Keratinocyte (primary cell): ENCODE data around the gene MAPT. TPM values are rescaled to one million over a fixed set of nuclear protein-coding genes. Genes with fewer than 3 reads are reported as not detected.

Experiments used
- DNase-seq: peaks from one replicate; pipeline ENCODE4 v3.0.0-alpha.2; 2011; ENCODE audit warnings: low read depth, missing footprints, low spot score
- FAIRE-seq: peaks from 2 replicates; lab custom pipeline; 2011; peaks lifted over from hg19 to GRCh38; lab: Jason Lieb, UNC
- H2AFZ ChIP-seq: 2 replicates; pipeline ENCODE4 v1.6.0; 2012; ENCODE audit warnings: low read length, control low read depth, inconsistent platforms; ENCODE audit not compliant: control insufficient read depth
- H3K27ac ChIP-seq: 2 replicates; pipeline ENCODE4 v1.5.1; 2011; ENCODE audit warnings: low read length; ENCODE audit not compliant: control insufficient read depth, insufficient read depth
- H3K27me3 ChIP-seq: 3 replicates; pipeline ENCODE4 v1.6.0; 2011; ENCODE audit warnings: low read length; ENCODE audit not compliant: control insufficient read depth, insufficient read depth; ENCODE audit errors: extremely low read depth
- H3K36me3 ChIP-seq, 2 experiments: 2 replicates in 1 of 2; 3 replicates in 1 of 2; pipeline ENCODE4 v1.5.1; 2011; ENCODE audit warnings: low read length in 2 of 2, mild to moderate bottlenecking in 1 of 2; ENCODE audit not compliant: control insufficient read depth in 2 of 2, insufficient read depth in 2 of 2; ENCODE audit errors: extremely low read depth in 1 of 2
- H3K4me1 ChIP-seq: 3 replicates; pipeline ENCODE4 v1.5.1; 2011; ENCODE audit warnings: low read length; ENCODE audit not compliant: control insufficient read depth, insufficient read depth; ENCODE audit errors: extremely low read depth
- H3K4me2 ChIP-seq: 3 replicates; pipeline ENCODE4 v1.6.0; 2011; ENCODE audit warnings: low read depth, low read length; ENCODE audit not compliant: control insufficient read depth, insufficient read depth; ENCODE audit errors: extremely low read depth
- H3K4me3 ChIP-seq, 3 experiments: fragments of 200-600 bp in 1 of 3; sonication (generic) in 1 of 3; 2 replicates in 2 of 3; 3 replicates in 1 of 3; pipeline ENCODE4 v1.5.1; 2011 to 2016; ENCODE audit warnings: low read length in 3 of 3, mild to moderate bottlenecking in 3 of 3, control low read depth in 2 of 3, inconsistent platforms in 1 of 3, low read depth in 1 of 3, mixed read lengths in 1 of 3, mixed run types in 1 of 3, moderate library complexity in 1 of 3; ENCODE audit not compliant: control insufficient read depth in 2 of 3, insufficient read depth in 2 of 3; ENCODE audit errors: extremely low read depth in 1 of 3
- H3K79me2 ChIP-seq: 2 replicates; pipeline ENCODE4 v1.6.0; 2012; ENCODE audit warnings: low read length; ENCODE audit not compliant: control insufficient read depth, insufficient read depth
- H3K9ac ChIP-seq: 3 replicates; pipeline ENCODE4 v1.6.0; 2011; ENCODE audit warnings: low read length; ENCODE audit not compliant: control insufficient read depth, insufficient read depth; ENCODE audit errors: extremely low read depth
- H3K9me1 ChIP-seq: 3 replicates; pipeline ENCODE4 v1.6.0; 2011; ENCODE audit warnings: low read length; ENCODE audit not compliant: control insufficient read depth, insufficient read depth; ENCODE audit errors: extremely low read depth
- H3K9me3 ChIP-seq: 2 replicates; pipeline ENCODE4 v1.5.1; 2012; ENCODE audit warnings: low read depth, low read length; ENCODE audit not compliant: control insufficient read depth
- H4K20me1 ChIP-seq: 3 replicates; pipeline ENCODE4 v1.6.0; 2011; ENCODE audit warnings: low read length; ENCODE audit not compliant: control insufficient read depth, insufficient read depth; ENCODE audit errors: extremely low read depth
- CTCF ChIP-seq, 3 experiments: IDR thresholded peaks in 1 of 3; conservative IDR thresholded peaks in 1 of 3; optimal IDR thresholded peaks in 1 of 3; 2 replicates in 2 of 3; 3 replicates in 1 of 3; pipeline versions ENCODE3 to v1.5.1; 2011; ENCODE audit warnings: low read length in 3 of 3, mild to moderate bottlenecking in 3 of 3, moderate library complexity in 2 of 3, control low read depth in 1 of 3, inconsistent platforms in 1 of 3; ENCODE audit not compliant: insufficient read depth in 2 of 3; ENCODE audit errors: extremely low read depth in 1 of 3
- EZH2 ChIP-seq: IDR thresholded peaks from one replicate; pipeline ENCODE4 v1.6.1; 2012; ENCODE audit warnings: inconsistent platforms, mild to moderate bottlenecking, low read length, moderate library complexity
- dilution Hi-C: fragments of 300-500 bp; cut with MboI; formaldehyde crosslinking; loops from one replicate; pipeline ENCODE4 v1.7.0; 2020; ENCODE audit warnings: low sequenced_read_pairs; ENCODE audit not compliant: extremely low pct_ligation_motif_present
- polyA plus RNA-seq, 5 experiments: library from polyadenylated mRNA; depleted of rRNA in 3 of 5; stranded (reverse) in 3 of 5; stranded (forward) in 1 of 5; unstranded in 1 of 5; fragments of >200 nt; gene quantifications; 1 replicate in 1 of 5; 2 replicates in 3 of 5; 3 replicates in 1 of 5; pipeline versions ENCODE4 v1.2.1 to v1.2.3, GENCODE V29; 2011 to 2012; ENCODE audit warnings: missing spikeins in 2 of 5, low read depth in 1 of 5, low replicate concordance in 1 of 5

MAPT gene
- polyA plus RNA-seq, 1 donor (not counting 4 experiments of a cell fraction or from before 2014, with no cell fraction given) = 0.08 TPM

- H3K9me3 ChIP-seq = peaks cover 2% of the 10 kb centered on the region
- H3K27me3 ChIP-seq = no peaks in the 10 kb centered on the region
- no peak for FAIRE-seq
- no peaks in the 10 kb centered on the region for H3K79me2 ChIP-seq
- no peaks in the 10 kb centered on the region for H3K4me1 ChIP-seq
- H3K36me3 ChIP-seq = no peaks in the 10 kb centered on the region
- no peak for DNase-seq
- H3K9ac ChIP-seq = no peak overlapping the region
- no peaks in the 10 kb centered on the region for H3K9me1 ChIP-seq
- no peak overlapping the region for H3K27ac ChIP-seq
- dilution Hi-C loops = no loop called here
- H3K4me3 ChIP-seq = no peak overlapping the region
- no peak overlapping the region for H3K4me2 ChIP-seq
- H4K20me1 ChIP-seq = no peaks in the 10 kb centered on the region
- no peak for TF ChIP-seq EZH2
- no peak for TF ChIP-seq CTCF (optimal IDR thresholded peaks at IDR 0.05 in 1 of 3, IDR thresholded peaks at IDR 0.05 in 1 of 3, conservative IDR thresholded peaks at IDR 0.05 in 1 of 3; ENCODE audit: extremely low read depth in 1 of 3, insufficient read depth in 2 of 3, low read length in 3 of 3)
- no peak overlapping the region for H2AFZ ChIP-seq
These were observed 32.9 kb downstream of the MAPT start for GRCh38 chr17:45927247-45927646.

- Histone ChIP-seq H3K9ac (no peak overlapping the region), H3K4me1 (no peaks in the 10 kb centered on the region), H3K27ac (no peak overlapping the region), H4K20me1 (no peaks in the 10 kb centered on the region), H3K4me2 (no peak overlapping the region), H3K79me2 (no peaks in the 10 kb centered on the region), H2AFZ (no peak overlapping the region), H3K36me3 (no peaks in the 10 kb centered on the region), H3K9me1 (no peaks in the 10 kb centered on the region), H3K4me3 (no peak overlapping the region), H3K27me3 (no peaks in the 10 kb centered on the region), H3K9me3 (peaks cover 2% of the 10 kb centered on the region)
- no peak for FAIRE-seq
- dilution Hi-C loops = no loop called here
- TF ChIP-seq CTCF (optimal IDR thresholded peaks at IDR 0.05 in 1 of 3, IDR thresholded peaks at IDR 0.05 in 1 of 3, conservative IDR thresholded peaks at IDR 0.05 in 1 of 3; ENCODE audit: extremely low read depth in 1 of 3, insufficient read depth in 2 of 3, low read length in 3 of 3) = no peak
- no peak for DNase-seq
These were observed 35.0 kb downstream of the MAPT start for GRCh38 chr17:45929344-45929743.
